BE2C (cell line): Measurements from ENCODE around the gene ITGA8.
A peak's percentile ranks its signal among the peaks of the same experiment; 100 is the strongest.

Source experiments
- DNase-seq: peaks from one replicate; pipeline ENCODE4 v3.0.0-alpha.2; 2020
- H3K27me3 ChIP-seq: fragments of 250-450 bp; sonication (Bioruptor Pico); 2 replicates; pipeline ENCODE4 v1.5.1; 2020; ENCODE audit warnings: mild to moderate bottlenecking
- H3K36me3 ChIP-seq: fragments of 250-450 bp; sonication (Bioruptor Pico); 2 replicates; pipeline ENCODE4 v1.5.1; 2020; ENCODE audit warnings: mild to moderate bottlenecking
- H3K4me1 ChIP-seq: fragments of 250-450 bp; sonication (Bioruptor Pico); 2 replicates; pipeline ENCODE4 v1.5.1; 2020
- H3K4me3 ChIP-seq: 2 replicates; pipeline ENCODE4 v1.5.1; 2011; ENCODE audit warnings: low read depth, low read length
- H3K9me3 ChIP-seq: fragments of 250-450 bp; sonication (Bioruptor Pico); 2 replicates; pipeline ENCODE4 v1.5.1; 2020
- TF ChIP-seq, protein P1 (sequence below): IDR thresholded peaks from 2 replicates; pipeline ENCODE4 v1.5.1; 2012; ENCODE audit warnings: mild to moderate bottlenecking, low read depth, low read length

Gene ITGA8

DNA sequence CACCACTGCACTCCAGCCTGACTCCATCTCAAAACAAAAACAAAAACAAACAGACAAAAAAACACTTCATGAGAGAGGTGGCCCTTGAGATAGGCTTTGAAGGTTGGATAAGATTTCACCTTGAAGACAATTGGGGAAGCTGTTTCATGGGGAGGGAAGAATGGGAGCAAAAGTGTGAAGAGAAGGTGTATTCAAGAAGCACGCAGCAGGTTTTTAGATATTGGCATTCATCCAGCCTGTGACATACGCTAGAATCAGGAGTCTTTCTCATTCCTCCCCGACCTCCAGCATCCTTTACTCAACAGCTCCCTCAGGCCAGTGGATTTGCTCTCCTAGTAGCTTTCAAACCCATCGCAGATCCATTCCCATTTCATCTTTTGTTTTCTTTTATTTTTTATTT, 232.3 kb downstream of the ITGA8 start:
- H3K36me3 ChIP-seq, result no peaks in the 10 kb centered on the region
- H3K4me1 ChIP-seq, result peaks cover 9% of the 10 kb centered on the region
- no peaks in the 10 kb centered on the region for H3K27me3 ChIP-seq
- H3K4me3 ChIP-seq, result no peak overlapping the region
- TF ChIP-seq, protein P1, sequence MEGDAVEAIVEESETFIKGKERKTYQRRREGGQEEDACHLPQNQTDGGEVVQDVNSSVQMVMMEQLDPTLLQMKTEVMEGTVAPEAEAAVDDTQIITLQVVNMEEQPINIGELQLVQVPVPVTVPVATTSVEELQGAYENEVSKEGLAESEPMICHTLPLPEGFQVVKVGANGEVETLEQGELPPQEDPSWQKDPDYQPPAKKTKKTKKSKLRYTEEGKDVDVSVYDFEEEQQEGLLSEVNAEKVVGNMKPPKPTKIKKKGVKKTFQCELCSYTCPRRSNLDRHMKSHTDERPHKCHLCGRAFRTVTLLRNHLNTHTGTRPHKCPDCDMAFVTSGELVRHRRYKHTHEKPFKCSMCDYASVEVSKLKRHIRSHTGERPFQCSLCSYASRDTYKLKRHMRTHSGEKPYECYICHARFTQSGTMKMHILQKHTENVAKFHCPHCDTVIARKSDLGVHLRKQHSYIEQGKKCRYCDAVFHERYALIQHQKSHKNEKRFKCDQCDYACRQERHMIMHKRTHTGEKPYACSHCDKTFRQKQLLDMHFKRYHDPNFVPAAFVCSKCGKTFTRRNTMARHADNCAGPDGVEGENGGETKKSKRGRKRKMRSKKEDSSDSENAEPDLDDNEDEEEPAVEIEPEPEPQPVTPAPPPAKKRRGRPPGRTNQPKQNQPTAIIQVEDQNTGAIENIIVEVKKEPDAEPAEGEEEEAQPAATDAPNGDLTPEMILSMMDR, result no peak
- H3K9me3 ChIP-seq, result no peaks in the 10 kb centered on the region
- DNase-seq, result no peak

DNA sequence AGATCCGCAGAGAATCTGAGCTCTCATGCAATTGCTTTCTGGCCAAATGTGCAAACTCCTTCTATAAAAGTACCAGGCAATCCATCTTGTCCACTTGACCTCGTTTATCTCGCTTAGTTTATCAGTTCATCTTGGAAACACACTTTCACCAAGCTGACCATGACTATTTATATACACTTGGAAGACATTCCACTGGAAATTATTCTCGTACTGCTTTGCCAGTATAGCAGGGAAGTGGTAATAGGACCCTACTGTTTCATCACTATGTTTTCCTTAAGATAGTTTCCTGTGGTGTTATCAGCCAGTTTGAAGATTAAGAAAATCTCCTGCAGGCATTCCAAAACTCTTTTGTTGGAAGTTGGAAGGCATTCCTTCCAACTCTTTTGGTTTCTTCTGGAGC, 233.3 kb downstream of the ITGA8 start:
- Histone ChIP-seq H3K4me3 (no peak overlapping the region), H3K36me3 (no peaks in the 10 kb centered on the region), H3K9me3 (no peaks in the 10 kb centered on the region), H3K4me1 (peaks cover 9% of the 10 kb centered on the region), H3K27me3 (no peaks in the 10 kb centered on the region)
- TF ChIP-seq, protein P1, result no peak
- DNase-seq, result no peak

DNA sequence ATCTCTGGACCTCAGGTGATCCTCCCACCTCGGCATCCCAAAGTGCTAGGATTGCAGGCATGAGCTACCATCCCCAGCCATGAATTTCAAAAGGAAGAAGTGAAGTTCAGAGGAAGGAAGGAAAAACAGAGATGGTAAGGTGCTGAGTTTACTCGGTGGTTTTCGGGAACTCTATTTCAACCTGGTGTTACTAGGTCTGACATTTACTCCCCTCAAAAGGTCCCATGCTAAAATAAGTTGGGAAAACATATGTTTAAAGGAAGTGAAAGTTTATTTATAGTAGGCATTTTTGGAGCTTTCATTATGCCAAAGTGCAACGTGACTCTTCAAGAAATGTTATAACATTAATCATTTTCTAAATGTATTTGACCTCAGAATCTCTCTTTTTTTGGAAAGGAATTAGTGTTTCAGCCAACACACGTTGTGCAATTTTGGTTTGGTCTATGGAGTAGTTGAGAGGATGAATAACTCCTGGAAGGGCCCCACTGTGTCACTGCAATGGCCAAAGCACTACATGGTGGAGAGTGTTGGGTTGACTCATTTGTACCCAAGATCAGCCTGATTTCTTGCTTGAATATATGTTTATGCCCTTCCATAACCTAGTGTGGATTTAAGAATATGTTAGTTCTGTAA, 233.9 kb downstream of the ITGA8 start:
- no peak for DNase-seq
- TF ChIP-seq, protein P1, result no peak
- Histone ChIP-seq H3K27me3 (no peaks in the 10 kb centered on the region), H3K4me1 (peaks cover 9% of the 10 kb centered on the region), H3K9me3 (no peaks in the 10 kb centered on the region), H3K36me3 (no peaks in the 10 kb centered on the region), H3K4me3 (no peak overlapping the region)

DNA sequence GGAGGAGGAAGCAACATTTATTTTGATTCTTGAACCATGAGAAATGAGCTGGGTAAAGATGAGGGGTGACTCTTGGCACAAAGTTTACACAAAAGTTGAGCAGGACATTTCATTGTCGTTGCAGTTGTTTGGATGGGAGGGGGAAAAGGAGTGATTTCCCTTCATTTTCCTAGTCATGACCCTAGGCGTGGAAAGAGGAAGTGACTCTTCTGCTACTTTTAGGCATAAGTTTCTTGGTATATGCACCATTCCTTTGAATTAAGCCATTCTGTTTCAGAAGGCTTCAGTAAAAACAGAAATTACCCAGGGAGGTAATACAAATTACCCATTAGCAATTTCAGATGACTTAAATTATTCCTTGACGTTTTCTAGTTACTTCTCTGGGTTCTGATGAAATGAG, 234.7 kb downstream of the ITGA8 start:
- H3K36me3 ChIP-seq, result no peaks in the 10 kb centered on the region
- no peaks in the 10 kb centered on the region for H3K27me3 ChIP-seq
- no peak for DNase-seq
- TF ChIP-seq, protein P1, result no peak
- no peaks in the 10 kb centered on the region for H3K9me3 ChIP-seq
- H3K4me1 ChIP-seq, result peaks cover 9% of the 10 kb centered on the region
- H3K4me3 ChIP-seq, result no peak overlapping the region

DNA sequence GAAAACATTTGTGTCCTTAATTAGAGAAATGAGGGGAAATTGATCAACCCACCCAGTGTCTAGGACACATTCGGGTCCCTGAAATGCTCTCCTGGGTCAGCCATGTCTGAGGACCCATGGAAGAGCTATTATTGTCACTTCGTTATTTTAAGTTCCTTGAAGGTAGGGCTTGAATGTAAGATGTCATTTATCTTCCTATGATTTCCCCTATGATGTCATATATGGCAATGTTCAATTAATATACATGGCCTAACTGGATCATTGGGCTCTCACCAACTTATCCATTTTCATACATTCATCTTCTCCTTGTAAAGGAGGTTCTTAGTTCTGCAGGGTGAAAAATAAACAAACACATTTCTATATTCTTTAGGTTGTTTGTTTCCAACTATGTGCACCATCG, 235.6 kb downstream of the ITGA8 start:
- H3K9me3 ChIP-seq, result no peaks in the 10 kb centered on the region
- no peak overlapping the region for H3K4me3 ChIP-seq
- no peaks in the 10 kb centered on the region for H3K27me3 ChIP-seq
- no peak for DNase-seq
- no peaks in the 10 kb centered on the region for H3K36me3 ChIP-seq
- peaks cover 9% of the 10 kb centered on the region for H3K4me1 ChIP-seq
- TF ChIP-seq, protein P1, result no peak

DNA sequence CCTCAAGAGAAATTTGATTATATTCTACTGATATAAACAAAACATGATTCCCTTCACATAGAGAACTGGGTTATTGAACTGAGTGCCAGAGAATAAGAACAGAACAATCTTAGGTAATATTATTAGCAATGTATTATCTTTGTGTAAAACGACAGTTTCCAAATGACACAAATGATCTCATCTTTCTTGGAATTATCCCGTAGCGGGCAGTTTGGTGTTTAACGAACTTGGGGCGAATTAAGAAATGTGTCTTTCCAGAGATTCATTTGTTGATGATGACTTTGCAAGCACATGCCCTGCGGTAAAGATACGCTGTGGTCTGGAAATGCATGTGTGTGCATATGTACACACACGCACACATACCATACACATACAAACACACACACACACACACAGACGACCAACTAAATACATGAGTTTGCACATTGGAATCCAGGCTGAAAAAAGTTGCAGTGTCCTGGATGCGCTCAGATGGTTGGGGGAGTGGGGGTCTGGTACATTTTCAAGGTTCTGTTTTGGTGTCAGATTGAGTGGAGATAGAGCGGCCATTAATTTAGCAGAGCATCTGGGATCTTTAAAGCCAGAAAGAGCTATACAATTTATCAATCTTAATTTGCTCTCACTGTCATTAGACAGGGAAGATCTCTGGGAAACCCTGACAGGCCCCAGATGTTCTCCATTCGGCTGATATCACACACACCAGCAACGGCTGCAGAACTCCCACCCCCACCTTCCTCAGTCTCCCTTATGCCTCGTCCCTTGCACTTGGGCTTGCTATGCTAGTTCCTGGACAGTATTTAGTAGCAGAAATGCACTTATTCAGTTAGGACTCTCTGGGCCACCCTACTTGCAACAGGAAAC, 236.3 kb downstream of the ITGA8 start:
- TF ChIP-seq, protein P1, result no peak
- H3K36me3 ChIP-seq, result no peaks in the 10 kb centered on the region
- H3K4me1 ChIP-seq, result peaks cover 9% of the 10 kb centered on the region
- H3K9me3 ChIP-seq, result no peaks in the 10 kb centered on the region
- no peaks in the 10 kb centered on the region for H3K27me3 ChIP-seq
- H3K4me3 ChIP-seq, result no peak overlapping the region; the same call in 1 of the 2 replicates
- DNase-seq, result peak; percentile 67
